Karpas-422 (cell line): Measurements from ENCODE around the gene JAG2. TPM values are rescaled to one million over a fixed set of nuclear protein-coding genes. Genes with fewer than 3 reads are reported as not detected.

Experiments used
- DNase-seq: peaks from one replicate; pipeline ENCODE4 v3.0.0-alpha.2; 2015
- H2AFZ ChIP-seq: fragments of 200-600 bp; sonication (generic); 2 replicates; pipeline ENCODE4 v1.6.1; 2014; ENCODE audit warnings: antibody characterized with exemption, low read length, mixed read lengths
- H3K27ac ChIP-seq: fragments of 200-600 bp; sonication (generic); 2 replicates; pipeline ENCODE4 v1.5.1; 2014; ENCODE audit warnings: mild to moderate bottlenecking, low read length, moderate library complexity
- H3K27me3 ChIP-seq: fragments of 200-600 bp; sonication (generic); 2 replicates; pipeline ENCODE4 v1.6.1; 2014; ENCODE audit warnings: low read length, mixed read lengths
- H3K36me3 ChIP-seq: fragments of 200-600 bp; sonication (generic); 2 replicates; pipeline ENCODE4 v1.6.1; 2014; ENCODE audit warnings: low read length, mixed read lengths; ENCODE audit not compliant: insufficient read depth
- H3K4me1 ChIP-seq: fragments of 200-600 bp; sonication (generic); 2 replicates; pipeline ENCODE4 v1.6.1; 2014; ENCODE audit warnings: mild to moderate bottlenecking, low read length, mixed read lengths
- H3K4me2 ChIP-seq: fragments of 200-600 bp; sonication (generic); 2 replicates; pipeline ENCODE4 v1.6.1; 2014; ENCODE audit warnings: low read length, low read depth, mild to moderate bottlenecking; ENCODE audit not compliant: poor library complexity, severe bottlenecking
- H3K4me3 ChIP-seq: fragments of 200-600 bp; sonication (generic); 2 replicates; pipeline ENCODE4 v1.5.1; 2014; ENCODE audit warnings: mild to moderate bottlenecking, antibody characterized with exemption, low read length, mixed read lengths
- H3K79me2 ChIP-seq: fragments of 200-600 bp; sonication (generic); 2 replicates; pipeline ENCODE4 v1.6.1; 2014; ENCODE audit warnings: mild to moderate bottlenecking, low read length, mixed read lengths
- H3K9ac ChIP-seq: fragments of 200-600 bp; sonication (generic); 2 replicates; pipeline ENCODE4 v1.6.0; 2014; ENCODE audit warnings: low read length
- H3K9me2 ChIP-seq: fragments of 200-600 bp; sonication (generic), shearing (Covaris generic); replicated peaks from 2 replicates; pipeline ENCODE4 v1.6.0; 2014; ENCODE audit warnings: mild to moderate bottlenecking, low read length, moderate library complexity; ENCODE audit not compliant: insufficient read depth
- H3K9me3 ChIP-seq: fragments of 300-700, 200-600 bp; sonication (generic); 2 replicates; pipeline ENCODE4 v1.6.1; 2014; ENCODE audit warnings: low read length, mixed read lengths
- H4K20me1 ChIP-seq: fragments of 200-600 bp; sonication (generic); 2 replicates; pipeline ENCODE4 v1.6.1; 2014; ENCODE audit warnings: mild to moderate bottlenecking, antibody characterized with exemption, low read length, low read depth; ENCODE audit not compliant: insufficient read depth
- total RNA-seq: library from RNA; depleted of rRNA; stranded (reverse); fragments of >200 nt; shearing (Covaris generic); gene quantifications from 2 replicates; pipeline ENCODE4 v1.2.3, GENCODE V29; 2014; ENCODE audit warnings: low replicate concordance

JAG2 gene
- total RNA-seq, 1 experiment from 2014 or later, result not detected

- H2AFZ ChIP-seq, result no peak overlapping the region
- no peaks in the 10 kb centered on the region for H3K9me3 ChIP-seq
- no peaks in the 10 kb centered on the region for H3K36me3 ChIP-seq
- no peaks in the 10 kb centered on the region for H3K79me2 ChIP-seq
- no peak overlapping the region for H3K27ac ChIP-seq
- H3K9ac ChIP-seq, result no peak overlapping the region
- no peaks in the 10 kb centered on the region for H3K27me3 ChIP-seq
- no peaks in the 10 kb centered on the region for H4K20me1 ChIP-seq
- H3K9me2 ChIP-seq, result no peaks in the 10 kb centered on the region
- no peak overlapping the region for H3K4me2 ChIP-seq
- H3K4me3 ChIP-seq, result no peak overlapping the region
- DNase-seq, result no peak
- H3K4me1 ChIP-seq, result no peaks in the 10 kb centered on the region
These were observed 22.2 kb downstream of the JAG2 start for GRCh38 chr14:105146181-105146975.

GRCh38 chr14:105145381-105146180 is 23.0 kb downstream of the JAG2 start:
- Histone ChIP-seq H3K9me3 (peaks cover under 1% of the 10 kb centered on the region; the same call in 1 of the 2 replicates), H3K9ac (no peak overlapping the region), H3K4me1 (no peaks in the 10 kb centered on the region), H3K27ac (no peak overlapping the region), H3K4me2 (no peak overlapping the region), H3K36me3 (no peaks in the 10 kb centered on the region), H3K27me3 (no peaks in the 10 kb centered on the region), H2AFZ (no peak overlapping the region), H3K4me3 (no peak overlapping the region), H4K20me1 (no peaks in the 10 kb centered on the region), H3K9me2 (no peaks in the 10 kb centered on the region), H3K79me2 (no peaks in the 10 kb centered on the region)
- no peak for DNase-seq

- Histone ChIP-seq H3K27me3 (no peaks in the 10 kb centered on the region), H3K4me2 (no peak overlapping the region), H3K36me3 (no peaks in the 10 kb centered on the region), H4K20me1 (no peaks in the 10 kb centered on the region), H3K9me2 (no peaks in the 10 kb centered on the region), H3K4me3 (no peak overlapping the region), H3K79me2 (no peaks in the 10 kb centered on the region), H2AFZ (no peak overlapping the region), H3K27ac (no peak overlapping the region), H3K9me3 (peaks cover 8% of the 10 kb centered on the region; the same call in 1 of the 2 replicates), H3K9ac (no peak overlapping the region), H3K4me1 (no peaks in the 10 kb centered on the region)
- DNase-seq, result no peak
These were observed 23.8 kb downstream of the JAG2 start for GRCh38 chr14:105144666-105145380.

- H3K9me2 ChIP-seq, result no peaks in the 10 kb centered on the region
- H3K9ac ChIP-seq, result no peak overlapping the region
- no peak overlapping the region for H3K27ac ChIP-seq
- no peak overlapping the region for H3K4me3 ChIP-seq
- H3K79me2 ChIP-seq, result no peaks in the 10 kb centered on the region
- H3K27me3 ChIP-seq, result no peaks in the 10 kb centered on the region
- H3K4me2 ChIP-seq, result no peak overlapping the region
- H3K36me3 ChIP-seq, result no peaks in the 10 kb centered on the region
- no peak overlapping the region for H2AFZ ChIP-seq
- H3K9me3 ChIP-seq, result peaks cover 9% of the 10 kb centered on the region; the same call in 1 of the 2 replicates
- no peaks in the 10 kb centered on the region for H4K20me1 ChIP-seq
- DNase-seq, result no peak
- no peaks in the 10 kb centered on the region for H3K4me1 ChIP-seq
These were observed 24.4 kb downstream of the JAG2 start for GRCh38 chr14:105144026-105144665.

- Histone ChIP-seq H3K79me2 (no peaks in the 10 kb centered on the region), H2AFZ (no peak overlapping the region), H3K9me3 (peaks cover 9% of the 10 kb centered on the region; the same call in 1 of the 2 replicates), H3K27me3 (no peaks in the 10 kb centered on the region), H3K9ac (no peak overlapping the region), H3K4me2 (no peak overlapping the region), H3K27ac (no peak overlapping the region), H4K20me1 (no peaks in the 10 kb centered on the region), H3K36me3 (no peaks in the 10 kb centered on the region), H3K4me1 (no peaks in the 10 kb centered on the region), H3K9me2 (no peaks in the 10 kb centered on the region), H3K4me3 (no peak overlapping the region)
- no peak for DNase-seq
These were observed 25.0 kb downstream of the JAG2 start for GRCh38 chr14:105143451-105144025.

- Histone ChIP-seq H4K20me1 (no peaks in the 10 kb centered on the region), H3K4me3 (no peak overlapping the region), H3K9me2 (no peaks in the 10 kb centered on the region), H3K4me1 (no peaks in the 10 kb centered on the region), H3K36me3 (no peaks in the 10 kb centered on the region), H3K27me3 (no peaks in the 10 kb centered on the region), H3K4me2 (no peak overlapping the region), H2AFZ (no peak overlapping the region), H3K79me2 (no peaks in the 10 kb centered on the region), H3K27ac (no peak overlapping the region), H3K9ac (no peak overlapping the region), H3K9me3 (peaks cover 9% of the 10 kb centered on the region; the same call in 1 of the 2 replicates)
- no peak for DNase-seq
These were observed 25.7 kb downstream of the JAG2 start for GRCh38 chr14:105142651-105143450.
